ENCODE results near the gene HAAO.

HAAO gene

DNA sequence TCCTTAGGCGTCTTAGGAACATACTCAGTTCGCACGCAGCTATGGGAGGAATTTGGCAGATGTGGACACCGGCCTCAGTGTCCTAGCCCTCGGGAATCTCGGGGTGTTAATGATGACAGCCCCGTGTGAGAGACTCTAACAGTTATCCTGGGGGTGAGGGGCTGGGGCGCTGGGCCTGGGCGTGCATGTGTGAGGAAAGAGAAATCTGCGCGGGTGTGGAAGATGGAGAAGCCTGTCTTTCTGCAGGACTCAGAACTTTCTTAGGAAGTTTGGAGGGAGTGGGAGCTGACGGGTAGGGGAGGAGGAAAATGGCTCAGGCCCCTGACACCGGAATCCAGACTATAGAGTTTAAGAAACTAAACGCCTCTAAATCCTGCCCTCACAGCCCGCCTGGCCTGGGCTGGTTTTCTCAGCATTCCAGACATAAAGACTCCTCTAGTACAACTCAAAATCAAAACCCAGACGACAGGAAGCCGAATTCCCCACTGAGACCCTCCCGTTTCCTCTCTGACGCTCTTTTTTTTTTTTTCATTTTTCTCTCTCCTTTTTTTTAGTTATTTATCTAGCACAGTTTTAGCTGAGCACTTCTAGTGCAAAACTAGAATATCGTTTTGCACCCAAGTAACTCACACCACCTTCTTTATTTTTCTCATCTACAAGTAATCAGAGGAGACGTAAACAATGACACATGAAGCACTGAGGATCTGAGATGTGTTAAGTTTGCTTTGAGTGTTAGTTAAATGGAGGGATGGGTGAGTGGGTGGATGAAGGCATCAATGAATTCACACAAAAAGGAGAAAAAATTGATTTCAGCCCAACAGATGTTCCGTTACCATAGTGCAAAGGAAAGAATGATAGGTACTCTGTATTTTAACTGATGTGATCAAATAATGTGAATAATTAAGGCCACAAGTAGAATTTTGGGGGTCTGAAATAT is 1.2 kb upstream of the HAAO start:
- no peak for DNase-seq (ENCODE audit: low read depth, low spot score)

DNA sequence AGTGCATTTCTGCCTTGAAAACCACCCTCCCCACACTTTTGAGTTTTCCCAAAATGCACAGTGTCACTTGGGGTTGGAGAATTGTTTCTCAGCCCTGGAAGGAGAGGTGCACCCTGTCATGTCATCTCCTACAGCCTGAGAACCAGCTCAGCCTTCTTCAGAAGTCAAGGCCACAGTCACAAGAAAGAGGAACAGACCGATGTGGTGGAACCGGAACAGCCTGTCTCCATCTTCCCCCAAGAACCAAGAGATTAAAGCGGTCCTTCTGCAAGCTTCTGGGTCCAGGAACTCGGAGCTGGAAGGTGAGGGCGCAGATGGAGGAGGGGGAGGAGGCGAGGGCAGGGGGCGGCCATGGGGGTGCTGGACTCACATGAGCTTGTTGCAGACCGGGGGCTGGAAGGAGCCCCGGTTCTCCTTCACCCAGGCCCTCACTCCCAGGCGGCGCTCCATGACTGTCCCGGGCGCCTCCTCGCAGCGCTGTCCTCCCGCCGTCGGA is 248 bp downstream of the HAAO start:
- DNase-seq (ENCODE audit: low read depth, low spot score): no peak

DNA sequence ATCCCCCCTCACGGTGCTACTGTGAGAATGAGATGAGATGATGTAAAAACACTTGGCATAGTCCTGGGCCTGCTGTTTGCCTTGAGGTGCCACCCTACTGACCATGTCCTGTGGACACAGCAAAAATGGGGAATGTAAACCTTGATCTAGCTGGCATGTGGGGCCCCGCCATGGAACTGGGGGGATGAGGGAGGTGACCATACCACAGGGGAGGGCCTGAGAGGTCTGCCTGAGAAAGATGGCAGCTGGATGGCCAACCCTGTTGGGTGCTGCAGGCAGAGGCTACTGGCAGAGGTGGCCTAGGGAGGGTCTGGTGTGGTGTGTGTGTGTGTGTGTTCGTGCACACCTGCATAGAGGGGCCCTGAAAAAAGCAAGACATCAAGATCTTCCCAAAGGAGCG is 777 bp downstream of the HAAO start:
- no peak for DNase-seq (ENCODE audit: low read depth, low spot score)

DNA sequence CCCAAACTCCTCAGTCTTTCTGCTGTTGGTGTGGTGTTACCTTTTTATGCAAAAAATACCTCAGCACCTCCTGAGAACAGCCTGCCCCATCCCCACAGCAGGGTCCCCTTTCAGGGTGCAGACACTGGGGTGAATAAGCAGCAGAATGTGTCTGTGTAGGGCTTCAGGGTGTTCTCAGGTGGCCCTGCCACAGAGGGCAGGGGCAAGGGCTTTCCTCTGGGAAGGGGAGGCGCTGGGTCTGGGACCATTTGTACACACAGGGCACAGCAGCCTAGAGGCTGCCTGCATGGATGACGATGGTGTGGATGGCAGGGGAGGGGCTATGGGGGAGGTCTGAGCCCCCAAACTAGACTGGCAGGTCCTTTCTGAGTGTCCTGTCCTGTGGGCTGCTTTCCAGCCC is 2.6 kb downstream of the HAAO start:
- DNase-seq (ENCODE audit: low read depth, low spot score): no peak

DNA sequence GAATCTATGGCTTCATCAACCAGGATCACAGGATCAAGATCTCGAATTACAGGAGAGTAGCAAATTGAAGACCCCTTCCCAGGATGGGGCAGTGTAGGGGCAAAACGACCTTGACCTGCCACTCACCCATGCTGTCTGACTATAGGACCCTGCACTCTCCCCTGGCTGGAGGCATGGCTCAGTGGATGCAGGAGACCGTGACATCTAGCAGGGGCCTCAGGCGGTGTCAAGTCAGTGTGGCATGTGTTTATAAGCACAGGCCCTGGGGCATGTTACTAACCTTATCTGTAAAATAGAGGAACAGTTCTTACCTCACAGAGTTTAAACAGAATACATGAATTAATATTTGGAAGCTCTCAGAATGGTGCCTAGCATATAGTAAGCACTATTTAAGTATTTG is 3.5 kb downstream of the HAAO start:
- DNase-seq (ENCODE audit: low read depth, low spot score): no peak

DNA sequence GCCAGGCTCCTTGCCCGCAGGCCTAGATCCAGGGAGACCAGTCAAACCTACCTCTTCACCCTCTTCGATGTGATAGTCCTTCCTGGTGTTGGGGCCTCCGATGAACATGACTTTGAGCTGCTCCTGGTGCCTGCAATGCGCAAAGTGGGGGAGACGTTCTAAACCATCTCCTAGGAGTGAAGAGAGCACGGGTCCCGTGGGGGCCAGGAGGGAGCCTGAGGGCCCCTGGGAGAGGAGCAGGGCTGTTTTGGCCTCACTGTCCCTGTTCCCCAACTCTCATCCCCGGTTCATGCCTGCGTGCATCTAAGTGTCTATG is 3.9 kb downstream of the HAAO start:
- DNase-seq (ENCODE audit: low read depth, low spot score): no peak

DNA sequence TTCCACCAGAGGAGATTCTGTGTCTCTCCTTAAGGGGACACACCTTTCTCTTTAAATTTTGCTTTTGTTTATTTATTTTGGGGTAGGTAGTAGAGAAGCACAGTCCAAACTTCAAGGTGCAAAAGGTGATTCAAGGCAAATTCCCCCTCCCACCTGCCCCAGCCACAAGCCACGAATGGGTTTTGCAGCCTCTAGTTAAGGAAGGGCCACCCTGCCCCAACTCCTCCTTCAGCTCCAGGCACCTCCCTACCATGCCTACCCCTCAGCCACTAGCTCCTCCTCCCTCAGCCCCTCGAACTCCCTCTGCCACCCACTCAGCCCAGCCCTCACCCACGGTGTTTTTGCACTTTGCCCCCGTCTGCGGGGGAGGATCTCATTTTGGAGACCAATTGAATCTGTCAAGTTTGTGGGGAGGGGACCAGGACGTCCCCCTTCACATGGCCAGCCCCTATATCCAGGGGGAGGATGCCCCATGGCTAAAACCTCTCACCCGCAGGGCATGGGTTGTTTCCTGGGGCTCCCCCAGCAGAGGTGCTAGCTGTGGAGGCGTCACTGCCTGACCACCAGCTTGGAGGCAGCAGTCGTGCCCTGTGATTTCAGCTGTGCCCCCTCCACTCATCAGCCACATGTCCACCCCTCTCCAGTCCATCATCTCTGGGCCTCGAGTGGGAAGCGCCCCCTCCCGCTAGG is 4.5 kb downstream of the HAAO start:
- DNase-seq (ENCODE audit: low read depth, low spot score): no peak

DNA sequence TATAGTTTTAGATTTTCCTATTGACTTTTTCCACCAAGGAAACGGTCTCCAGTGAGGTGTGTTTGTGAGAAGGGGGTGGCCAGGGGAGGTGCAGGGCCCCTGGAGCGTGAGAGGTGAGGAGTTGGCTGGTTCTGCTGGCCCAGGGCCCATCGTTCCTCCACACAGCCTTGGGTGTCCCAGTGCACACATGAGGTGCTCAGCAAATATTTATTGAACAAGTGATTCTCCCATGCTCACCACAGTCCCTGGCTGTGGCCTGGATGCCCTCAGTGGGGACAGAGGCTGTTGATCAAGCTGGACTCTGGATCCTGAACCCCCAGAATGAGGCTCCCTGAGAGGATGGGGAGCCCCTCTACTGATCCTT is 5.0 kb downstream of the HAAO start:
- DNase-seq (ENCODE audit: low read depth, low spot score): no peak

DNA sequence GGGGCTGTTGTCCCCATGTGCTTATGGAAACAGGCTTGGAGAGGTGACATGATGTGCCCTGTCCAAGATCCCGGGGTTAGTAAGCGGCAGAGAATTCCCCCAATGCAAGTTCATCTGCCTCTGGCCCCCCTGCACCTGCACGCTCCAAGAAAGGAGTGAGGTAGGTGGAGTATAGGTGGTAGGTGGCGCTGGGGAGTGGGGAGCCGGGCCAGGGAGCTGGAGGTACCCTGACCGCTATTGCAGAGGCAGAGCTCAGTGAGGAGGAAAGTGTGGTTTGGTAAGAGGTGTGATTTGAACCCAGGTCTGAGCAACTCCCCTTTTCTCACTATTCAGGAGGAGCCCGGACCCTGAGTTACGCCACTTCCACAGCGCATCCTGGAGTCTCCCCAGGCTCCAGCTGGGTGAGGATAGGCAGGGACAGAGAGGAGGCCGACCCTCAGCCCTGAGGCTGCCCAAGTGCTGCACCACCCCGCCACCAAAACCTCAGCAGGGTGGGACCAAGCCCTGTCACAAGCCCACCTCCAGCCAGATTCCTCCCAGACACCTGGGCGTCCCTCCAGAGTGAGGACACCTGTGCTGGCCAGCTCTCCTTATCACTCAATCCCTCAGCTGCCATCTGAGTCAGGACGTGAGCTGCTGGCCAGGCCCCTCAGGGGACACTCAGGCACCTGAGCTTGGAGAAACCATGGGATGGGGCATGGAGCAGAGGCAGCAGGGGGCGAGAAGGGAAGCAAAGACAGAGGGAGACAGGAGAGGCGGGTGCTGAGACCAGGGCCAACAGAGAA is 5.6 kb downstream of the HAAO start:
- no peak for DNase-seq (ENCODE audit: low read depth, low spot score)

DNA sequence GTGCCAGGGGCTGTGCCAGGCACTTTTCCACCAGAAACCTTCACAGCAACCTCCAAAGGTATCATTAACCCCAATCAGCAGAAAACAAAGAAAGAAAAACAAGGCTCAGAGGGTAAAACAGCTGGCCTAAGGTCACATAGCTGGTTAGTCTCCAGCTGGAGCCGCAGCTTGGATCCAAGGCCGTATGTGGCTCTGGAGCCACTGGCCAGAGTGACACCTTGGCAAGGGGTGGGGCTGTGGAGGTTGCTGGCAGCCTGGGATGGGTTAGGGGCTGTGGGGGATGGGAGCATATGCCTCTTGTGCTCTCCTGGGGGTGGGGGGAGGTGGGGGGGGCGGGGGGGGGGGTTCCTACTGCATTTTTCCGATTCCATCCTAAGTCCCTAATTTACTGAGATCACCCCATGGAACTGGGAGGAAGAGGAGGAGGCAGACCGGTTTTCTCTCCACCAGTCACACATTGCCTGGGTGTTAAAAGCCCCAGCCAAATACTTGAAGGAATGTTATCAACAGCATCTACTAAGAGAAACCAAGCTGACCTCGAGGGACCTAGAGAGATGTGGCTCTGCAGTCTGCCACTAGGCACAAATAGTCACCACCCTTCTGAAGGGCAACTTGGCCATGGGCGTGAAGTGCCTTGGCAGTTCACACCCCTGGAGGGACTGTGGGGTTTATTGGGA is 8.0 kb downstream of the HAAO start:
- DNase-seq (ENCODE audit: low read depth, low spot score): no peak

DNA sequence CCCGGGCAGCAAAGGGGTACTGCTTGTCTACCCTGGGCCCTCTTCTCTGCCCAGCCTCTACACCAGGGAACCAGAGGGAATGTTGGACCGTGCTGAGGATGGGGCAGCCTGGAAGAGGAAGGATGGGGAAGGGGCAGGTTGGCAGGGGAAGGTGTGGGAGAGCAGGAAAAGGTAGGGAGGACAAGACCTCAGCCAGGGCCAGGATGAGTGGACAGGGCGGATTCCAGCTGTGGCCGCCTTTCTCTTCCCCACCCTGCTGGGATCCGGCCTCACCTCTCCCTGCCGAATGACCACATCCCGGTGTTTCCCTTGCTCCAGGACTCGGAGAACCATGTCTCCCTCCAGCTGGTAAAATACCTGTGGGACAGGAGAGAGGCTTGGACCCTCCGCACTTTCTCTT is 8.9 kb downstream of the HAAO start:
- no peak for DNase-seq (ENCODE audit: low read depth, low spot score)

DNA sequence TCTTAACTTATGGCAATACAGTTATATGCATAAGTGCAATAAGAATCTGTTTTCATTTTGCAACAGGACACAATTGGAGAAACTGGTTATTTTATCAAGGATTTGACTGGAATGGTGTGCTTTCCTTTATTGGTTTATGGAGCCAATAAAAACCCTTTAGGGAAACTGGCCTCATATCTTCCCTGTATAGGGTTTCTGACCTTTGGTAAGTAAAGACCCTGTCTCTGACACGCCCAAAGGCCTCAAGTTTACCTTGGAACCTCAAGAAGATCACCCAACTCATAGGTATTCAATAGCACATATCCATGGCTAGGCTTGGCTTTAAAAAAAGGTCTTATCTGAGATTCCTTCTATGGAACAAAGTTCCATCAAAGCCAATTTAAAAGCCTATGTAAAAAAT is 11.2 kb downstream of the HAAO start:
- no peak for DNase-seq (ENCODE audit: low read depth, low spot score)

DNA sequence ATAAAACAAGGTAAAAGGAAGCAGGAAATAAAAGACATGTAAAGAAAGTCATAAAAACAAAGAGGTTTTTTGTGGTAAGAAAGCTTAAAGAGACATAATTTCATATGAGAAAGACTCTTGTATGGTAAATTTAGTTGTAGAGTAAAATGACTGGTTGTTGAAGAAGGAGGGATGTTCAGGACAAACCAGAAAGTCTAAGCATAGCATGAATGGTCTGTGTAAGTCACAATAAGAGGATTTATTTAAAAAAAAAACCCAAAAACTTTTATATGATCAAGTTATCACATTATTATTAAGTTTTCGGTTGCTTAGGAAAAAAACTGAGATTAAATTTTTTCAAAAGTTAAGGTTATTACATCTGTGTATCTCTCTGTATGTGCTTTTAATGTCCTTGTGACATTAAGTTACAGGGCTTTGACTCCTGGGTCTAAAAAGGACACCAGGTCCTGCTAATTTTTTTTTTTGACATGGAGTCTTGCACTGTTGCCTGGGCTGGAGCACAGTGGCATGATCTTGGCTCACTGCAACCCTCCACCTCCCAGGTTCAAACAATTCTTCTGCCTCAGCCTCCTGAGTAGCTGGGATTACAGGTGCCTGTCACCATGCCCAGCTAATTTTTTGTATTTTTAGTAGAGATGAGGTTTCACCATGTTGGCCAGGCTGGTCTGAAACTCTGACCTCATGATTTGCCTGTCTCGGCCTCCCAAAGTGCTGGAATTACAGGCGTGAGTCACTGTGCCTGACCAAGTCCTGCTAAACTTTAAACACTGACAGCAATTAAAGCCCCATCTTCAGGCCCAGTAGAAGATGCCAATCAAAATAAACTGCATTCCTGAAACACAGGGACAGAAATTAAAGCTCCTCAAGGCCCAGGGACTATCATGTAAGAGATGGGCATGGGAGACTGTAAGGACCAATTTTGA is 14.2 kb downstream of the HAAO start:
- DNase-seq (ENCODE audit: low read depth, low spot score): no peak

DNA sequence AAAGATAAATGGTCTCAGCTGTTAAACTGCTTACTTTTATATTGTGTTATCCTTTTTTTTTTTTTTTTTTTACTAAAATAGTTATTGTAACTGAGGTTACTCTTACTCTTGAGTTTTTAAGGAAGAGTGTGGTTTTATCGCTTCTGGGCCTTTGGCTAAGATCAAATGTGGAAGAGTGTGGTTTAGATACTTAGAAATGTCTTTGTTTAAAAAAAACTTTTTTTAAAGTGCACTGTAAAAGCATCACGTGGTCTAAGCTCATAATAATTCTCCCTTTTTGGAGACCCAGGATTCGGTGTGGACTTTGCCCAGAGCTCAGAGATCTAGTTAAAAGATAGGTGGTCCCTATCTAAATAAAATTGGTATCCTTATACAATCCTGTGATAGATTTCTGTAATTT is 16.6 kb downstream of the HAAO start:
- DNase-seq (ENCODE audit: low read depth, low spot score): no peak

DNA sequence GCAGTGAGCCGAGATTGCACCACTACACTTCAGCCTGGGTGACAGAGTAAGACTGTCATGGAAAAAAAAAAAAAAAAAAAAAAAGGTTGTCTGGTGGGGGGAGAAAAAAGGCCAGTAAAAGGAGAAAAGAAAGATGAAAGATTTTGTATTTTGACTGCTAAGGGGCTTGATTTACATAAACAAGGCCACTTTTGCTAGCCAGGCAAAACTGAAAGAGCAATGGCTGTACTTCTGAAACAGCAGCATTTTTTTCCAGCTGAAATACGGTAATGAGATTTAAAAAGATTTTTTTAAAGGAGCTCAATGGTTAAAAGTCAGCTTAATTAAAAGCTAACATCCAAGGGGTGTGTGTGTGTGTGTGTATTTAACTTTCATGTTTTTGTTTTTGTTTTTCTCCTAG is 17.2 kb downstream of the HAAO start:
- no peak for DNase-seq (ENCODE audit: low read depth, low spot score)

DNA sequence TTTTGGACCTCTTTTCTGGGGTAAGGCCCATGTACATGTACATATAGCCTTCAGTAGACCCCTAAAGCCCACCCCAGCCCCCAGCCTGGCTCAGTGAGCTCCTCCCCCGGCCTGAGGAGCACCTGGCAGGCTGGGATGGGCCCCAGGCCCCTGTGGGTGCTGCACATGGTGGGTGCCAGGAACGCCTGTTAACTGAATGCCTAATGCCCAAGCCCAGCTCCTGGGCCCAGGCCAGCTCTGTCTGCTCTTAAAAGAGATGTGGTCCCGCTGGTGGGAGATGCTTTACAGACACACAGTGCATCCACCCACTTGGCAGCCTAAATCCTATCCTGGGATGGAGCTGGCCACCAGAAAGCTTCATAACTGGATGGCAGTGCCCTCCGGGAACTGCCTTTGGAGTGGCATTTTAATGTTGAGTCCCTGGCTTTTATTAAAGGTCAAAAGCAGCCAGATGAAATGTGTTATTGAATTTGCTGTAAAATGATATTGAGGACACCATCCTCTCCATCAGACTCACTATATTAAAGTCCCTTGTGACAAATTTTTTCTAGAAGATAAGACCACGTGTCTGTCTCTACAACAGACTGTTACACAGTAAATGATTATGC is 20.7 kb downstream of the HAAO start:
- DNase-seq (ENCODE audit: low read depth, low spot score): no peak

DNA sequence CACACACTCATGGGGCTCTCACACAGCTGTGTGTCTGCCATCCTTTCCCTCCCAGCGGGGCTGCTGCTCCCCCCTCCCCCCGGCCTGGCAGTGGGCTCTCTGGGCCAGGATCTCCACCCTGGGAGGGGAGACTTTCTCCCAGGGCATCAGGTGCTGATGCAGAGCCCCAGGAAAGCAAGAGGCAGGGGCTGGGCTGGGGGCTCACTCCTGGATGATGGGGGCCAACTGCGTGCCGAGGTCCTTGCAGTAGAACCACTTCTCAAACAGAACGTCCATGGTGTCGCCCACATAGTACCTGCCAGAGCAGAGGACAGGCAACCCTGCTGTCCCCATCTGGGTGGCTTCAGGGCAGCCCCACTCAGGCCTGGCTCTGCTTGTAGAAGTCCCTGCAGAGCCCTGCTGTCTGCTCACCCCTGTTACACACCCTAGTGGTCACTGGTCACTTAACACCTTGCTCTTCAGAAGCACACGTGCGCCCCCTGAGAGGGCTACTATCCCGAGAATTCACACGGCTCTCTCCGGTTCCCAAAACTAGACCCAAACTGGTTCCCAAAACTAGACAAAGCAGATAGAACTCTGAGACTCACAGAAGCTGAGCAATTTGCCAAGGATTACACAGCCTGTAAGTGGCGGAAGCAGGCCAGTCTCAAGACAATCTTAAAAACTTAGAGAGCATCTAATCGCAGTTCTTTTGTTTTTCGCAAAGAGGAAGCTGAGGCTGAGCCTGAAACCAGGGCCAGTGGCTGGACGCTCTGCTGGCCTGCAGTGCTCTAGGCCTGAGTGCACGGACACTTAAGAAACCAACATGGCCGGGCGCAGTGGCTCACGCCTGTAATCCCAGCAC is 21.9 kb downstream of the HAAO start:
- DNase-seq (ENCODE audit: low read depth, low spot score): no peak

DNA sequence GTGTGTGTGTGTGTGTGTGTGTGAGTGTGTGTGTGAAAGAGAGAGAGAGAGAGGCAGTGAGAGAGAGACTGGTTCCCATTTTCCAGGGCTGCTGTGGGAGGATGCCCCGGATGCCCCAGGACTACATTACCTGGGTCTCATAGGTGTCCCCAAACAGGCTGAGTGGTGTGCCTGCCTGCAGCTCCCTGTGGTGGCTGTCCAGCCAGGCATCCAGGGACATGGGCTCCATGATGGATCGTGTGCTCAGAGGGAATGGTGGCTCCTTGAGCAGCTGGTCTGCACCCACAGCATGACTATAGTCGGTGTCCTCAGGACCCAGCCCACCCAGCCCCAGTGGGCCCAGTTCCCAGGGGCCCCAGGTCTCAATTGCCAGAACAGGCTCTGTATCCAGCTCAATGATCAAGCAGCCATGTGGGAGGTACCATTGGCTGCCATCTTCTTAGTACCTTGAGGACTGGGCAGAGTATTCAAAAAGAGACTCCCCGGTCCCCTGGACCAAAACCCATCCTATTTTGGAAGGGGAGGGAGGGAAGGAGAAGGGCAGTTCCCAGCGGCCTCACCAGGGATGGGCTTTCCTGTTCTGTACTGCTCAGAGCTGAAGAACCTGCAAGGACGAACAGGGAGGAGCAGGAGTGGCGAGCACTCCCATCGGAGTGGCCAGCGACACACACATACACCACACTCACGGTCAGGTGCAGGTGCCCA is 22.6 kb downstream of the HAAO start:
- no peak for DNase-seq (ENCODE audit: low read depth, low spot score)

Data from brain pericyte (primary cell).